H9 (cell line): Measurements from ENCODE around the gene RHBDL1. TPM values are rescaled to one million over a fixed set of nuclear protein-coding genes. Genes with fewer than 3 reads are reported as not detected.

ENCODE experiments used
- DNase-seq: peaks from one replicate; pipeline ENCODE4 v3.0.0-alpha.2; 2017
- H2AFZ ChIP-seq: one replicate; pipeline ENCODE4 v1.6.1; 2013; ENCODE audit warnings: mild to moderate bottlenecking, low read length, control low read depth, moderate library complexity
- H2AK5ac ChIP-seq: 2 replicates; pipeline ENCODE4 v1.6.1; 2013; ENCODE audit warnings: low read length, control low read depth, mixed read lengths; ENCODE audit not compliant: insufficient read length
- H2BK120ac ChIP-seq: one replicate; pipeline ENCODE4 v1.6.1; 2013; ENCODE audit warnings: low read depth, mild to moderate bottlenecking, low read length, control low read depth, inconsistent platforms; ENCODE audit not compliant: poor library complexity, severe bottlenecking
- H2BK12ac ChIP-seq: 2 replicates; pipeline ENCODE4 v1.6.1; 2013; ENCODE audit warnings: low read length, control low read depth, mixed read lengths, low read depth; ENCODE audit not compliant: insufficient read length
- H2BK15ac ChIP-seq: 2 replicates; pipeline ENCODE4 v1.6.1; 2013; ENCODE audit warnings: low read depth, low read length, control low read depth
- H2BK20ac ChIP-seq: one replicate; pipeline ENCODE4 v1.6.1; 2013; ENCODE audit warnings: low read depth, mild to moderate bottlenecking, low read length, control low read depth, inconsistent platforms; ENCODE audit not compliant: poor library complexity, severe bottlenecking
- H2BK5ac ChIP-seq: 2 replicates; pipeline ENCODE4 v1.6.1; 2013; ENCODE audit warnings: low read length, control low read depth, mixed read lengths; ENCODE audit not compliant: insufficient read length
- H3K14ac ChIP-seq: 2 replicates; pipeline ENCODE4 v1.6.1; 2013; ENCODE audit warnings: low read length, control low read depth; ENCODE audit not compliant: insufficient read depth
- H3K18ac ChIP-seq: 2 replicates; pipeline ENCODE4 v1.6.1; 2013; ENCODE audit warnings: low read depth, mild to moderate bottlenecking, mixed read lengths, low read length, control low read depth; ENCODE audit not compliant: insufficient read length
- H3K23ac ChIP-seq: 2 replicates; pipeline ENCODE4 v1.6.1; 2013; ENCODE audit warnings: low read length, control low read depth, mixed read lengths, low read depth; ENCODE audit not compliant: insufficient read length
- H3K23me2 ChIP-seq: 2 replicates; pipeline ENCODE4 v1.6.1; 2013; ENCODE audit warnings: low read depth, mild to moderate bottlenecking, mixed read lengths, low read length, control low read depth; ENCODE audit not compliant: insufficient read length, poor library complexity, severe bottlenecking
- H3K27ac ChIP-seq: 2 replicates; pipeline ENCODE4 v1.5.1; 2013; ENCODE audit warnings: low read length, control low read depth, mixed read lengths, low read depth; ENCODE audit not compliant: insufficient read length
- H3K27me3 ChIP-seq: 2 replicates; pipeline ENCODE4 v1.6.1; 2013; ENCODE audit warnings: low read length, control low read depth, inconsistent platforms; ENCODE audit not compliant: insufficient read depth
- H3K4ac ChIP-seq: 2 replicates; pipeline ENCODE4 v1.6.1; 2013; ENCODE audit warnings: low read depth, mild to moderate bottlenecking, control low read depth, inconsistent platforms, low read length, moderate library complexity
- H3K4me1 ChIP-seq: 2 replicates; pipeline ENCODE4 v1.6.1; 2013; ENCODE audit warnings: low read length, control low read depth, inconsistent platforms; ENCODE audit not compliant: insufficient read depth
- H3K4me2 ChIP-seq: 2 replicates; pipeline ENCODE4 v1.6.1; 2013; ENCODE audit warnings: low read length, control low read depth, mixed read lengths; ENCODE audit not compliant: insufficient read length, insufficient read depth
- H3K56ac ChIP-seq: 2 replicates; pipeline ENCODE4 v1.6.1; 2013; ENCODE audit warnings: low read depth, mild to moderate bottlenecking, mixed read lengths, low read length, control low read depth; ENCODE audit not compliant: insufficient read length
- H3K79me1 ChIP-seq: 2 replicates; pipeline ENCODE4 v1.6.1; 2013; ENCODE audit warnings: low read depth, mild to moderate bottlenecking, moderate library complexity, low read length, control low read depth, inconsistent platforms; ENCODE audit not compliant: insufficient read depth, poor library complexity, severe bottlenecking
- H3K79me2 ChIP-seq: 2 replicates; pipeline ENCODE4 v1.6.1; 2013; ENCODE audit warnings: low read length, control low read depth, inconsistent platforms; ENCODE audit not compliant: insufficient read depth
- H3K9ac ChIP-seq: 2 replicates; pipeline ENCODE4 v1.6.1; 2013; ENCODE audit warnings: low read length, control low read depth, mixed read lengths; ENCODE audit not compliant: insufficient read length; ENCODE audit errors: extremely low read depth
- H3K9me3 ChIP-seq: one replicate; pipeline ENCODE4 v1.6.1; 2013; ENCODE audit warnings: low read depth, low read length, inconsistent platforms; ENCODE audit not compliant: control insufficient read depth
- H3T11ph ChIP-seq: one replicate; pipeline ENCODE4 v1.6.1; 2013; ENCODE audit warnings: mild to moderate bottlenecking, low read length, control low read depth, inconsistent platforms
- H4K20me1 ChIP-seq: one replicate; pipeline ENCODE4 v1.6.1; 2013; ENCODE audit not compliant: control insufficient read depth, insufficient read length, insufficient read depth
- H4K5ac ChIP-seq: 2 replicates; pipeline ENCODE4 v1.6.1; 2013; ENCODE audit warnings: low read depth, mild to moderate bottlenecking, mixed read lengths, low read length, control low read depth; ENCODE audit not compliant: insufficient read length
- H4K8ac ChIP-seq: replicated peaks from 2 replicates; pipeline ENCODE4 v1.6.1; 2013; ENCODE audit warnings: low read length, control low read depth, mixed read lengths, low read depth; ENCODE audit not compliant: insufficient read length
- H4K91ac ChIP-seq: 2 replicates; pipeline ENCODE4 v1.6.1; 2013; ENCODE audit warnings: low read depth, mild to moderate bottlenecking, moderate library complexity, mixed read lengths, low read length, control low read depth; ENCODE audit not compliant: insufficient read length
- H3K27ac Mint-ChIP-seq, 3 experiments: 2 replicates in 2 of 3; 3 replicates in 1 of 3; pipeline ENCODE4 v1.8.0; 2020 to 2021; ENCODE audit warnings: mixed read lengths in 3 of 3, mild to moderate bottlenecking in 1 of 3, moderate library complexity in 1 of 3
- H3K27me3 Mint-ChIP-seq: 2 replicates; pipeline ENCODE4 v1.8.0; 2021; ENCODE audit warnings: low read depth, mild to moderate bottlenecking, moderate library complexity, mixed read lengths
- H3K36me3 Mint-ChIP-seq, 3 experiments: 2 replicates in 2 of 3; 3 replicates in 1 of 3; pipeline ENCODE4 v1.8.0; 2020 to 2021; ENCODE audit warnings: low read depth in 3 of 3, mixed read lengths in 3 of 3; ENCODE audit not compliant: insufficient read depth in 1 of 3
- H3K4me1 Mint-ChIP-seq, 2 experiments: 2 replicates each; pipeline ENCODE4 v1.8.0; 2020; ENCODE audit warnings: mixed read lengths in 2 of 2
- H3K4me3 Mint-ChIP-seq, 2 experiments: 2 replicates in 1 of 2; 3 replicates in 1 of 2; pipeline ENCODE4 v1.8.0; 2020 to 2021; ENCODE audit warnings: mild to moderate bottlenecking in 2 of 2, mixed read lengths in 2 of 2, moderate library complexity in 1 of 2
- H3K9me3 Mint-ChIP-seq, 2 experiments: 2 replicates in 1 of 2; 3 replicates in 1 of 2; pipeline ENCODE4 v1.8.0; 2020; ENCODE audit warnings: mild to moderate bottlenecking in 2 of 2, mixed read lengths in 2 of 2, moderate library complexity in 1 of 2
- CTCF ChIP-seq: fragments of 200-600 bp; sonication (generic); conservative IDR thresholded peaks from 3 replicates; pipeline ENCODE4 v1.8.0; 2021; ENCODE audit warnings: antibody characterized with exemption, mild to moderate bottlenecking
- WGBS: extraction: QIAGEN DNeasy Blood & Tissue Kit; methylation state at CpG from one replicate; pipeline ENCODE4 v1.1.7; 2013; ENCODE audit warnings: missing lambda C conversion rate, low lambda C conversion rate, mixed read lengths; ENCODE audit not compliant: insufficient read length; ENCODE audit errors: extremely low coverage; 5-methylcytosine and 5-hydroxymethylcytosine counted together
- total RNA-seq: library from RNA; stranded (reverse); gene quantifications from 2 replicates; pipeline ENCODE4 v1.2.1, GENCODE V29; 2021

The RHBDL1 gene
- total RNA-seq, 1 experiment from 2014 or later: 7.6 TPM

DNA sequence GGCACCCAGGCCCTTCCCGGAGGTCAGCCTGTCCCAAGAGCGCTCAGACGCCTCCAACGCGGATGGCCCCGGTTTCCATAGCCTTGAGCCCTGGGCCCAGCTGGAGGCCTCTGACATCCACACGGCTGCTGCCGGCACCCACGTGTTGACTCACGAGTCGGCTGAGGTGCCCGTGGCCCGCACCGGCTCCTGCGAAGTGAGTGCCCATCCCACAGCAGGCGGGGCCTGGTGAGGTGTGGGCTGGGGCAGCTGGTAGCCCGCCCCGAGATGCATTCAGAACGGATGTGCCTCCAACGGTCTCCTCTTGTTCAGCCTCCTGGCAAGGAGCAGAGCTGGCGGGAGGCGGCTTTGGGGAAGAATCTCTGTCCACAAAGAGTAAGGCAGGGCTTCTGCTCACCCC, 23.6 kb upstream of the RHBDL1 start:
- Histone ChIP-seq H3K79me1 (no peaks in the 10 kb centered on the region), H3T11ph (no peak overlapping the region), H3K27ac (no peak overlapping the region), H2AFZ (no peak overlapping the region), H2BK5ac (no peak overlapping the region), H3K4me1 (no peaks in the 10 kb centered on the region), H3K23ac (no peak overlapping the region), H3K23me2 (peaks cover 9% of the 10 kb centered on the region), H2BK12ac (no peak overlapping the region), H4K5ac (no peak overlapping the region), H2BK15ac (no peak overlapping the region), H3K18ac (no peak overlapping the region), H4K20me1 (no peaks in the 10 kb centered on the region), H2AK5ac (no peak overlapping the region), H3K4ac (no peak overlapping the region), H4K8ac (no peak overlapping the region), H2BK120ac (no peak overlapping the region), H2BK20ac (no peak overlapping the region), H4K91ac (no peak overlapping the region), H3K9me3 (no peaks in the 10 kb centered on the region), H3K56ac (no peak overlapping the region), H3K79me2 (no peaks in the 10 kb centered on the region), H3K9ac (no peak overlapping the region), H3K4me2 (no peak overlapping the region), H3K27me3 (no peaks in the 10 kb centered on the region), H3K14ac (no peak overlapping the region)
- no peak overlapping the region; a peak in 1 of 5 replicates for H3K4me3 Mint-ChIP-seq
- no peaks in the 10 kb centered on the region for H3K27me3 Mint-ChIP-seq
- H3K36me3 Mint-ChIP-seq: no peaks in the 10 kb centered on the region; a peak in 1 of 7 replicates
- no CpG with 5 or more reads among the region's 22 CpGs for WGBS
- TF ChIP-seq CTCF: no peak
- H3K4me1 Mint-ChIP-seq: peaks cover 0 to 9% of the 10 kb centered on the region in 2 experiments; a peak in 2 of 4 replicates
- no peak overlapping the region for H3K27ac Mint-ChIP-seq
- no peak for DNase-seq
- H3K9me3 Mint-ChIP-seq: no peaks in the 10 kb centered on the region
